GM18861 (cell line): ENCODE data around the gene FAM83F.
"Not testable (repeated sequence)": the region's sequence is repeated elsewhere in the genome, so short reads cannot be mapped to it uniquely, and the experiment has no call there.

Experiments
- ATAC-seq: cut with Tn5 transposase; IDR thresholded peaks from one replicate; pipeline ENCODE4 v1.9.1; 2021; ENCODE audit not compliant: unreplicated experiment

The FAM83F gene

DNA sequence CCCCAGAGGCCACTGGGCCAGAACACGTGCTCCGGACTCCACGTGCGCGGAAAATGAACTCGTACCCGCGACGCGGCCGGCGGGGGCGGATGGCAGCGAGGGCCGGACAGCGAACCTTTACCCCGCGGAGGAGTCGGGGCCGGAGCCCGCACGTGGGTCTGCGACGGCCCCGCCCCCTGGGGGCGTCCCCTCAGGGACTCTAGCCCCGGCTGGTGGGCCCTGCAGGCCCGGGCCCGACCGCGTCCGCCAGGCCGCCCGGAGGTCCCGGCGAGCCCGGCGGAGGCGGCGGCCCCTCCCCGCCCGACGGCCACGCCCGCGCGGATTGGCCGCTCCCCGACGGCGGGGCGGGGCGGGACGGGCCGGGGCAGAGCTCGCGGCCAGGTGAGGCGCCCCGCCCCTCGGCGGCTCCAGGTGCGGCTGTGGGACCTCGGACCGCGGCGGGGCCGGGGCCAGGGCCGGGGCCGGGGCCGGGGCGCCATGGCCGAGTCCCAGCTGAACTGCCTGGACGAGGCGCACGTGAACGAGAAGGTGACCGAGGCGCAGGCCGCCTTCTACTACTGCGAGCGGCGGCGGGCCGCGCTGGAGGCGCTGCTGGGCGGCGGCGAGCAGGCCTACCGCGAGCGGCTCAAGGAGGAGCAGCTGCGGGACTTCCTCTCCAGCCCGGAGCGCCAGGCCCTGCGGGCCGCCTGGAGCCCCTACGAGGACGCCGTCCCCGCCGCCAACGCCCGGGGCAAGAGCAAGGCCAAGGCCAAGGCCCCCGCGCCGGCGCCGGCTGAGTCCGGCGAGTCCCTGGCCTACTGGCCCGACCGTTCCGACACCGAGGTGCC is at the start of gene FAM83F:
TSS of gene FAM83F (plus strand) at position 389 of the 827 bp plus-strand sequence. CDS start at position 478, 89 bp downstream.
- ATAC-seq = no peak

DNA sequence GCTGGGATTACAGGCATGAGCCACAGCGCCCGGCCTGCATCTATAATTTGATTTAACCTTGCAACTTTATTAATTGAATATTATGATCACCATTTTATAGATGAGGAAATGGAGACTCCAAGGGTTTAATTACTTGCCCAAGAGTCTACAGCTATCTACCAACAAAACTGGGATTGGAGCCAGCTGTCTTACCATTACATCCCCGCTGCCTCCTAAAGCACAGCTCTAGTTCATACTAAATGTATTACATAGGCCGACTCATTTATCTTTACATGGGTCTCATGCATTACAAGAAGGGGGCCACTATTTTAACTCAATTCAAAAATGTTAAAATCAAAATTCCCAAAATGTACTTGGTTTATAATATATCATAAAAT is 48.6 kb upstream of the FAM83F start:
- no peak for ATAC-seq

- no peak for ATAC-seq
Observed at GRCh38 chr22:39946503-39947219, 48.1 kb upstream of the FAM83F start.

- ATAC-seq = no peak
Observed at GRCh38 chr22:39947220-39948216, 47.2 kb upstream of the FAM83F start.

DNA sequence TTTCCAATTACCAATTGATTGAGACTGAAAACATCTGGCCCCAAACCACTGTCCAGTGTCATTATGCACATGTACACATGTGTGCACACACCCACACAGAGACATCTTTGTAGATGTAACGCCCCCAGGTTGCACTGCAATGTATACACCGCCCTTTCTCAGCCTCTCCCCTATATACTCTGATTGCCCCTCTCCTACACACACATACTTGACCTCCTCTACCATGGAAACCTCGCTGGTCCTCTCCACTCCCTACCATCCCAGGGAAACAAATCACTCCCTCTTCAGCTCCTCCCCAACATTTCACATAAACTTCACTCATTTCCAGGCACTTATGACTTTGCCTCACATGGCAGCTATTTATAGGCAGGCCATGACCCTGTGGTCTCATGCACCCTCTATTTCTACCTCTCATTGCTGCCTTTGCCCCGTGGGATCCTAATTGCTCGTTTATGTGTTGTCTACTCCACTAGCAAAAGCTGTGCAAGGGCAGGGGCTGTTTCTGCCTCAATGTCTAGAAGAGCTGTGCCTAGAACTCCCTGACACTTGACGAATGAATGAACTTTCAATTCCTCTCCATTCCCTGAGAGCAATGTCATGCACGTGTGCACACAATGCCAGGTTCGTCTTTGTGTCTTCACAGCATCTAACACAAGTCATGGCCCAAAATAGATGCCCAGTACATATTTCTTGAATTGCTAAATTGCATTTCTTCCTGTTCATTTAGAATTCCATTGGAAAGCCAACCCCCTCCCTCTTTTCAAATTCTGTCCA is 44.6 kb upstream of the FAM83F start:
- ATAC-seq = no peak

GRCh38 chr22:39951603-39952293 is 43.0 kb upstream of the FAM83F start:
- ATAC-seq = not testable (repeated sequence)

- ATAC-seq = no peak
Observed at GRCh38 chr22:39952347-39952746, 42.4 kb upstream of the FAM83F start.

- no peak for ATAC-seq
Observed at GRCh38 chr22:39953101-39953500, 41.7 kb upstream of the FAM83F start.

GRCh38 chr22:39954584-39955055 is 40.1 kb upstream of the FAM83F start:
- ATAC-seq = no peak

DNA sequence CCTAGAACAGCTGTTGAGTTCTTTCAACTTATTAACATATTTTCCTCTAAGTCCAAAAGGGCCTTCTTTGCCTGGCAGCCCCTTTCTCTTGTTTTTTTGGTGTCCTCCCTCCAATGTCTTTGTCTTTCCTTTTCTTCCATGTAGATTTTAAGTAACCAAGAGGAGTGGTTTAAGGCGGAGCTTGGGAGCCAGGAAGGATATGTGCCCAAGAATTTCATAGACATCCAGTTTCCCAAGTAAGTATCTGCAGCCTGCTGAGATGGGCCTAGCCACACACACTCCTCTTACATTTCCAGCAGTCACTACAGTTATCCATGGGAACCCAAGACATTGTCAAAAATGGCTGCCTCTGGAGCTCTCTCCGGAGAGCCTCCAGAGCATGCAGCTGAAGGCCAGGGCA is 39.1 kb upstream of the FAM83F start:
- no peak for ATAC-seq

DNA sequence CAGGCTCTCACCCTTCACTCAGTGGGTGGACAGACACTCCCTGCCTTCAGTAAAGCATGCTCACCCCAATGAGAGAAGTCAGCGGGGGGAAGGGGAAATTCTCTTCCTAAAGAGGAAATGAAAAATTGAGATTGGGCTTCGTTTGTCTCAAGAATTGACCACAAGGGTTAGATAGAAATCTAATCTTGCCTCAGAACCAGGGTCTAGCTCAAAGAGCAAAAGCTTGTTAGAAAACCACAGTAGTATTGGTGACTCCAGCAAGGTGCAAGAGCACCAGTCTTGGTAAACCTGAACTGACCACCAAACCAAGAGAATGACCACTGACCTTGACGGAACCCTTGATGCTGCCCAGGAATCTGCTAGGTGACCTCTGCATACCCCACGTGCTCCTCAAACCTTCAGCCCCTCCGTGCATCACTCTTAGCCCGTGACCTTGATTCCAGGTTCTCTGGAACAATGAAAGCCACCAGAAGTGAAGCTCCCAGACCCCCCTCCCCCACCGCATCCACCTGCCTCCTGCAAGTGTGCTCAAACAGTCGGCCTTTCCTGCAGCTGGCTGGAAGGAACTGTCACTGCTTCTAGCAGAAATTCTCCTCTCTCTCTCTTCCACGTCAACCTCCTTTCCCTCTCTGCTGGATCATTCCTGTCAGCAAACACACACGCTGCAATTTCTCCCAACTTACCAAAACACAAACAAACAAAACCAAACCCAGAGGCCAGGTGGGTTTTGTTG is 37.7 kb upstream of the FAM83F start:
- ATAC-seq = no peak

DNA sequence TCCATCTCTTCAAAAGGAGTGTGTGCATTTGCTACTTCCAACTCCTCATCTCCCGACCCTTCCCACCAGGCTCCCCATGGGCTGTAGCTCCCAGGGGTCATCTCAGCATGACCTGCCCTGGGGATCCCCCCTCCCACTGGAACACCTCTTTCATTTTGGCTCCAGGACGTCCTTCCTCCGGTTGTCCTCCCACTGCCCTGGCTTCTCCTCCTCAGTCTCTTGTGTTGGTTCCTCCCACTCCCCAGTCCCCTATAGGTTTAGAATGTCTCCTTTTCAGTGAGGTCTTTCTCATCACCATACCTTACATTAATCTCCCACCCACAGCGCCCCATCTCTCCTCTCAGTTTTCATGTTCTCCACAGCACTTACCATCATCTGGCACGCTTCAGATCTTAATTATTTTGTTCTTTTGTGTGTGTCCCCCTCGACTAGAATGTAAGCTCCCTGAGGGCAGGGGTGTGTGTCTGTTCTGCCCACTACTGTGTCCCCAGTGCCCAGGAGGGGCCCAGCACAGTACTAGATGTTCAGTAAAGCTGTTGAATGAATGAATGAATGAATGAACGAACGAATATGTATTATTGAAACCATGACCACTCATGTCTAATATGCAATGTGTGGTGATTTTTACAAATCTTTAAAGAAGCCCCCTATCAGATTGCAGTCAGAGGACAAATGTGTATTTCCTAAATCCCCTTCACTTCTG is 36.6 kb upstream of the FAM83F start:
- ATAC-seq = no peak

GRCh38 chr22:39958949-39959639 is 35.7 kb upstream of the FAM83F start:
- ATAC-seq = no peak

DNA sequence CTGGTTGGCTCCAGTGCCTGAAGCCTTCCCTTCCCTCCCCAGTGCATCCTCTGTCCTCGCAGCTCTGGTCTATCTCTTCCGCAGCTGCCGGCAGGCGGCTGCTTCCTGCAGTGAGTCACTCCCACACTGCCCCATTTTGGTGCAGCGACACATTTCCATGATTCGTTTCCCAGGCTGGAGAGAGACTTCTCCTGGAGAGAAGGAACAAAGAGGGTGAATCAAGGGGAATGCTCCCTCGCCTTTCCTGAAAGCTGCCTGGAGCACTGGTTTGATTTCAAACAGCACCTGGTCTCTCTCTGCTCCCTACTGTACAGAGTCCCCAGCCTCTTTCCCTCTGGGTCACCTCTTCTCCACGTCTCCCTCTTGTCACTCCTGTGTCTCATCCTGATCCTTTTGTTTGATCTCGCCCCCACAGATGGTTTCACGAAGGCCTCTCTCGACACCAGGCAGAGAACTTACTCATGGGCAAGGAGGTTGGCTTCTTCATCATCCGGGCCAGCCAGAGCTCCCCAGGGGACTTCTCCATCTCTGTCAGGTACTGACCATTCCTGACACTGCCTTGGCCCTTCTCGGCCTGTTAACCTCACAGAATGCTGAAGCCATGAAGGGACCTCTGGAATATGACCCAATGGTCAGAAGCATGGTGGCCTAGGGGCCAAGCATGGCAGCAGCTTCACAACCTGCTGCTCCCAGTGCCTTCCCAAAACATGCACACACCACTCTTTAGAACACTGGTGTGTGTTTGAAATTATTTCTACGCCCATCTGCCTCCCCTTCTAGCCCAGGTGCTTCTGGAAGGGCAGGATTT is 34.9 kb upstream of the FAM83F start, which contains the start of gene TMA7B:
TSS of gene TMA7B (plus strand) at position 758 of the 808 bp plus-strand sequence. CDS start 3,978 bp downstream, outside the sequence.
- ATAC-seq = no peak

GRCh38 chr22:39960791-39961746 is 33.7 kb upstream of the FAM83F start:
- peak; percentile 83 for ATAC-seq

- no peak for ATAC-seq
Observed at GRCh38 chr22:39962071-39962470, 32.7 kb upstream of the FAM83F start.
